T-helper 22 cell (primary cell): ENCODE results near the gene A3GALT2.

Source experiments
- DNase-seq: peaks from one replicate; pipeline ENCODE4 v3.0.0-alpha.2; 2020; ENCODE audit warnings: low read depth

The A3GALT2 gene

DNA sequence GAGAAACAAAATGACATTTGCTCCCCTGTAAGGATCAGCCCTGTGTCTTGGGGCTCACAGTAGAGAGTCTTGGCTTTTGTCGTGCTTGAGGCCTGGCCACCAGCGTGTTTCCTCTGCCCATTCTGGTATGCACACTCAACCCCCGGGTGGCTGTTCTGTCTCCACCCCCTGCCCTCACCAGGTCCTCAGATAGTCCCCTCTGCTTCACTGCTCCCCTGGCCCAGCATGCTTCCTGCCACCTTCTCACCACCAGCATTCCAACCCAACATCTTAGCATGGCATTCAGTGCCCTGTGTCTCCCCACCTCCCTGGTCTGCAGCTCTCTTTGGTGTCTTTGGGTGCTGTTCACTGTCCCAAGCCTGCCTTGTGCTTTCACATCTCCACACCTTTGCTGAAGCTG is 48.4 kb downstream of the A3GALT2 start:
- no peak for DNase-seq

GRCh38 chr1:33271666-33272505 is 49.0 kb downstream of the A3GALT2 start:
- DNase-seq: no peak

- DNase-seq: no peak
These were observed 50.0 kb downstream of the A3GALT2 start for GRCh38 chr1:33270808-33271465.

DNA sequence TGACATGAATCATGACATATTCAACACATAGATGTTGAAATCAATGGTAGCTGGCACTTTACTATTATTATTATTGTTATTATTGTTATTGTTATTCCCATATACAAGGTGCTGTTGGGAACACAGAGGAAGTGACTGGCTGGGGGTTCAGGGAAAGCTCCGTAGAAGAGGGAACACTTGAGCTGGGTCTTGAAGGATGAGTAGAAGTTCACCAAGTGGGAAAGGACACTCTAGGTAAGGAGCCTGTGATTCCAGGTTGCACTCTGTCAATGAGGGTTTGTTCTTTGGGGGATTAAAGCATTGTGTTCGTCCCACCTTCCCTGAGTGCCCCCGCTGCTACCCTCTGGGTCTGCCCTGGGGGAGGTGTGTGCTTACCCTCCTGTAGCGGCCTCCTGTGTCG is 50.5 kb downstream of the A3GALT2 start:
- no peak for DNase-seq

DNA sequence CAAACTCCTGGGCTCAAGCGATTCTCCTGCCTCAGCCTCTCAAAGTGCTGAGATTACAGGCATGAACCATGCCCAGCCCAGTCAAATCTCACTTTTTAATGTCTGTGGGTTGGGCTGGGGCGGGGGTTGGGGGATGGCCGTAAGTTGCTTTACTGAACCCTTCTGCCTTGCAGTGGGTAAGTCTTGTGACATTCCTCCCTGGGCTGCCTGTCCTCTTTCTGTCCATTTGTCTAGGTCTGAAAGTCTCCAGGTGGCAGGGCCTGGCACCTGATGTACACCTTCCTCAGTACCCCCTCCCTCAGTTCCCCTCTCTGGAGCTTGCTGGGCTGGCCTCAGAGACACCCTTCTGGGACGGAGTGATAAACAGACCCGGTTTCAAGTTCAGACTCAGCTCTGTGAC is 51.3 kb downstream of the A3GALT2 start:
- DNase-seq: no peak

DNA sequence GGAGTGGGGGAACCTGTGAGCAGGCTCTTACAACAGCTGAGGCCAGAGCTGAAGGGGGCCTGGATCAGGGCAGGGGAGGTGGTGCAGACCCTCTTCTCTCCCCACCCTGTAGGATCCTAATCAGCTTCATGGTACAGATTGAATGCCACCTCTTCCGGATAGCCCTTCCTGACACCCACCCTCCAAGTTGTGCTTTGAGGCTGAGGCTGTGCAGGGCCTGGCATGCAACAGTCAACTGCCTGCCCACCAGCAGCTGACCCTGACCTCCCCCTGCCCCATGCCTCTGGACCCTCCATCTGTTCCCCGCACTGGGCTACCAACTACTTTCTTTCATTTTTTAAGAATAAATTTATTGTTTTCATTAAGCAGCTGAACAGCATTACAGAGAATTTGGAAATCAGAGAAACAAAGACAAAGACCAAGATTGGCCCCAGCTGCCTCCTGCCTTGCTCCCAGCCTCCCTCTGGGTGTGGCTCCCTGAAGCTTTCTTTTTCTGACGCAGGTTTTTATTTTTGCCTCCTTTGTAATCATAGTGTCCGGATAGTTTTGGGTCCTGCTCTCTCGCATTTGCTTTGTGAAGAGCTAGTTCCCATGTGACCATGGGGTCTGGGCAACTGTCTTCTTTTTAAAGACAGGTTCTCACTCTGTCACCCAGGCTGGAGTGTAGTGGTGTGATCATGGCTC is 51.8 kb downstream of the A3GALT2 start:
- no peak for DNase-seq

DNA sequence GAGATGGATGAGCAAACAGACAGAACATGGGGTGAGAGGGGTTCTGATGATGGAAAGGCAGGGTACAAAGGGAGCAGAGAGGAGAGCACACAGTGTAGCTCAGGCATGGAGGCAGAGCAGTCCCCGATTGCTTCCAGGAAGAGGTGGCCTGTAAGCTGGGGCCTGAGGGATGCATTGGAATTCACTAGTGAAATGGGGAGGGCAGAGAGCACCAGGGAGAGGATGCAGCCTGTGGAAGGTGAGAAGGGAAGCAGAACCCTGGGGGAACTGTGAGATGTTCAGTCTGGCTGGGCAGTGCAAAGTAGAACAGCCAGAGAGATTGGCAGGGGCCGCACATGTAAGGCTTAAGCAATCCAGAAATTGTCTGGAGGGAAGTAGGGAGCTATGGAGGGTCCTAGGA is 52.4 kb downstream of the A3GALT2 start:
- DNase-seq: no peak

DNA sequence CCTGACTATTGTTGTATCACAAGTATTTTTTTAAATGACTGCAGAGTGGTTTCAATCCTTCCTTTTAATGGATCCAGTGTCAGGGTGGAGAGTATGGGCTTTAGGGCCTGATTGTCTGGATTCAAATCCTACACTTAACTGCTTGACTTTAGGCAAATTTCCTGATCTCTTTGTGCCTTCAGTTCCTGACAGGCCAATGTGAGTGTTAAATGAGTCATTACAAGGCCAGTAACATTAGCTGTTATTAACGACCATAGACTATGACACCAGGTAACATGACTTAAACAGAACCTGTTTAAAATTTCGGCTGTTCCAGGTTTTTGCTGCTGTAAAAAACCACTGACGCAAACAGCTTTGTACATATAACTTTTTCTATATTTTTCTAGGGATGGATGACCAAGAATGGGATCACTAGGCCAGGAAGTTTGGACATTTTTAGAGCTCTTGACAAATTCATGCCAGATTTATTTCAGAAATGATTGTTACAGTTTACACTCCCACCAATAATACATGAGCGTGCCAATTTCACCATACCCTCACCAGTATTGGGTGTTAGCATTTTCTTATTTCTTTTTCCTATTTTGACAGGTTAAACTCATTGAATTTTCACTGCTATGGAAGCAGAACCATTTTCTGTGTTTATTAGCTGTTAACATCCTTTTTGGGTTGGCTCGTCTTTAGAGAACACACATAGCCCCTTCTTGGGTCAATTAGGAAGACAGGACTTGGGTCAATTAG is 53.3 kb downstream of the A3GALT2 start:
- DNase-seq: no peak

- no peak for DNase-seq
These were observed 54.1 kb downstream of the A3GALT2 start for GRCh38 chr1:33266766-33267165.

DNA sequence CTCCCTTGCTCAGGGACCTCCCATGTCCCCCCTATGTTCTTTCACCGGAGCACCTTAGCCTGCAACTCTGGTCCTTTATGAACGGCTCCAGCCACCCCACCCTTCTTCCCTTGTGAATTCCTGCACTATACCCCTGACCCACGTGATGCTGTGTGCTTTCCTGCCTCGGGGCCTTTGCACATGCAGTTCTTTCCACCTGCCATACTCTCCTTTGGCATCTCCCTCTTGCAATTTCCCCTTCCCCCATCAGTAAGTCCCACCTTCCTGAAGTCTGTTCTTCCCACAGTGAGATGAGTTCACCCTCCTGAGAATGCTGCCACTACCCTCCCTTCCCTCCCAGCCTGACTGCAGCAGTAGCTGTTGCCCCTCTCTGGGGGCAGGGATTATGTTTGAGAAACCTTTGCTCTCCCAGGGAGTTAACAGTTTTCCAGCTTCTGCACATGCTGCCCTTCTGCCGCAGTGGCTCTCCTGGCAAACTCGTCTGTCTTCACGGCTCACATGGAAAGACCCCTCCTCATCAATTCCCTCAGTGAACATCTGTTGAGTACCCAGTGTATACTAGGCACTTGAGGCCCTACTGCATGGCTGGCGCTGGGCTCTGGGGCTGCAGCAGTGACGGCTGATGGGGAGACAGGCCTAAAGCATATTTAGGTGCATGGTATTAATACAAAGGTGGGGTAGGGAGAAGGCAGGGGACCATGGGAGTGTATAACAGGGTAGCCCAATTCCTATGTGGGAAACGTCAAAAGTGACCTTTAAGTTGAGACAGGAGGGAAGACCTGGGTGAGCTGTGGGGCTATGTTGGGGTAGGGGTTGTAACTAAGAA is 54.9 kb downstream of the A3GALT2 start:
- no peak for DNase-seq

- no peak for DNase-seq
These were observed 56.9 kb downstream of the A3GALT2 start for GRCh38 chr1:33263890-33264504.

GRCh38 chr1:33261344-33261743 is 59.6 kb downstream of the A3GALT2 start:
- no peak for DNase-seq

GRCh38 chr1:33260439-33260838 is 60.5 kb downstream of the A3GALT2 start:
- DNase-seq: no peak

- DNase-seq: no peak
These were observed 61.0 kb downstream of the A3GALT2 start for GRCh38 chr1:33259879-33260278.

- DNase-seq: no peak
These were observed 62.1 kb downstream of the A3GALT2 start for GRCh38 chr1:33258788-33259274.

GRCh38 chr1:33257772-33258712 is 62.9 kb downstream of the A3GALT2 start:
- no peak for DNase-seq

DNA sequence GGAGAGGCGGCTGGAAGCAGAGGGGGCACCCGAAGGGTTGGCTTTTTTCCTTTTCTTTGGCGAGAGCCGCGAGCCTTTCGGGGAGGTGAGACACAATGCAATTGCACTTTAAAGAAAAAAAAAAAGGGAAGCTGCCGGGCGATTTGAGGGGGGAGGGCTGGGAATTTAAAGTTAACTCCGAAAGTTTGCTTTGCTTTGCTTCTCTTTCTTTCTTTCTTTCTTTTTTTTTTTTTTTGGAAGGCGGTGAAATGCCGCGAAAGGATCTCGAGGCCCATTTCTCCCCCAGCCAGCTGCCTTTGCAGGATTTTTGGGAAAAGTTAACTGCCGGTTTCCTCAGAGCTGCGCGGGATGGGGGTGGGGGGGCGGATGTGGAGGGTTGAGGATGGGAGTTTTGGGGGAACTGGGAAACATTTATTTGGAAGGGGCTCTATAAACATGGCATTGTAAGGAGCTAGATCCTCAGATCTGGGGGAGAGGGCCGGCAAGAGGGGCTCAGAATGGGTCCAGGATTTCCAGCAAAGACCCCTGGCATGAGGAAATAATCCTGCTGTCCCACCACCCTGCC is 63.6 kb downstream of the A3GALT2 start:
- DNase-seq: no peak
